SK-N-MC (cell line): ENCODE results near the gene PPP2R2B.

Experiments used
- EZH2 ChIP-seq: fragments of 200-600 bp; sonication (generic); IDR thresholded peaks from one replicate; pipeline ENCODE4 v1.6.1; 2017; ENCODE audit warnings: antibody characterized with exemption
- POLR2AphosphoS5 ChIP-seq: IDR thresholded peaks from 2 replicates; pipeline ENCODE4 v1.6.1; 2012; ENCODE audit warnings: mild to moderate bottlenecking, low read depth, low read length, borderline replicate concordance

GRCh38 chr5:146675636-146676035, 202.9 kb downstream of the PPP2R2B start:
- no peak for TF ChIP-seq POLR2AphosphoS5
- no peak for TF ChIP-seq EZH2
